ENCODE data around the gene SEPTIN8. TPM values are rescaled to one million over a fixed set of nuclear protein-coding genes. Genes with fewer than 3 reads are reported as not detected.

The SEPTIN8 gene
- total RNA-seq, 1 experiment from 2014 or later: 38.2 TPM

DNA sequence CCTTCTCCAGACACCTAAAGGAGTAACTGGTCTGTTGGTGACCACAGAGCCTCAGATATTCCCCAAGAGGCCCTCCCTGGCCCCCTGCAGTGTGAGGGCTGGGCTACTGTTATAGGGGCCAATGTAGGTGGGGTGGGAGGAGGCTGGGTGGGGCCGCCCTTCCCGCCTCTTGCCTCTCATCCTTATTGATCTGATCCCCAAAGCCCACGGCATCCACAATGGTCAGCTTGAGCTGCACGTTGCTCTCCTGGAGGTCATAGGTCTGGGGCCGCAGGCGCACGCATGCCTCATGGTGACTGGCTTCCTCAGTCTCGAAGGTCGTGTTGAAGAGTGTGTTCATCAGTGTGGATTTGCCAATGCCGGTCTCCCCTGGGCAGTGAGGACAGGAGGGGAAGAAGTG, 13.0 kb downstream of the SEPTIN8 start:
- Histone ChIP-seq H3K79me2 (ENCODE audit: insufficient read depth, low read length) (no peaks in the 10 kb centered on the region), H2AFZ (ENCODE audit: low read length) (no peak overlapping the region), H2BK120ac (ENCODE audit: low read depth, low read length, poor library complexity, severe bottlenecking) (no peak overlapping the region), H3K27me3 (ENCODE audit: insufficient read depth, low read length) (no peaks in the 10 kb centered on the region), H2AK5ac (ENCODE audit: insufficient read length, low read length) (no peak overlapping the region), H4K5ac (ENCODE audit: insufficient read length, low read depth, low read length) (no peak overlapping the region), H2BK20ac (ENCODE audit: low read depth, low read length, poor library complexity, severe bottlenecking) (no peak overlapping the region), H4K91ac (ENCODE audit: insufficient read length, low read depth, low read length) (no peak overlapping the region), H2BK12ac (ENCODE audit: insufficient read length, low read depth, low read length) (no peak overlapping the region), H3K79me1 (ENCODE audit: insufficient read depth, low read depth, low read length, poor library complexity, severe bottlenecking) (no peaks in the 10 kb centered on the region), H4K8ac (replicated peaks; ENCODE audit: insufficient read length, low read depth, low read length) (no peak overlapping the region), H3K23me2 (ENCODE audit: insufficient read length, low read depth, low read length, poor library complexity, severe bottlenecking) (no peaks in the 10 kb centered on the region), H3K9ac (ENCODE audit: extremely low read depth, insufficient read length, low read length) (no peak overlapping the region), H3K9me3 (ENCODE audit: control insufficient read depth, low read depth, low read length) (no peaks in the 10 kb centered on the region), H2BK15ac (ENCODE audit: low read depth, low read length) (no peak overlapping the region), H3K23ac (ENCODE audit: insufficient read length, low read depth, low read length) (no peak overlapping the region), H2BK5ac (ENCODE audit: insufficient read length, low read length) (no peak overlapping the region), H3K4ac (ENCODE audit: low read depth, low read length) (no peak overlapping the region), H3K27ac (ENCODE audit: insufficient read length, low read depth, low read length) (no peak overlapping the region), H3K56ac (ENCODE audit: insufficient read length, low read depth, low read length) (no peak overlapping the region), H3T11ph (ENCODE audit: low read length) (no peak overlapping the region), H3K4me1 (ENCODE audit: insufficient read depth, low read length) (no peaks in the 10 kb centered on the region), H3K14ac (ENCODE audit: insufficient read depth, low read length) (no peak overlapping the region), H3K4me2 (ENCODE audit: insufficient read depth, insufficient read length, low read length) (no peak overlapping the region), H3K18ac (ENCODE audit: insufficient read length, low read depth, low read length) (no peak overlapping the region), H4K20me1 (ENCODE audit: control insufficient read depth, insufficient read depth, insufficient read length) (peaks cover 2% of the 10 kb centered on the region)
- DNase-seq: peak; percentile 14
- Mint-ChIP-seq H3K36me3 (ENCODE audit: insufficient read depth in 1 of 3, low read depth in 3 of 3) (peaks cover 5 to 31% (median 21%) of the 10 kb centered on the region in 3 experiments; a peak in 6 of 7 replicates), H3K4me1 (no peaks in the 10 kb centered on the region), H3K4me3 (no peak overlapping the region), H3K27ac (peak overlapping the region in 1 of 3 experiments; percentile 79; a peak in 2 of 7 replicates), H3K9me3 (no peaks in the 10 kb centered on the region), H3K27me3 (ENCODE audit: low read depth) (peaks cover 3% of the 10 kb centered on the region; the same call in 1 of the 2 replicates)
- no CpG with 5 or more reads among the region's 10 CpGs for WGBS (ENCODE audit: extremely low coverage, insufficient read length, low lambda C conversion rate)
- TF ChIP-seq, protein P1, sequence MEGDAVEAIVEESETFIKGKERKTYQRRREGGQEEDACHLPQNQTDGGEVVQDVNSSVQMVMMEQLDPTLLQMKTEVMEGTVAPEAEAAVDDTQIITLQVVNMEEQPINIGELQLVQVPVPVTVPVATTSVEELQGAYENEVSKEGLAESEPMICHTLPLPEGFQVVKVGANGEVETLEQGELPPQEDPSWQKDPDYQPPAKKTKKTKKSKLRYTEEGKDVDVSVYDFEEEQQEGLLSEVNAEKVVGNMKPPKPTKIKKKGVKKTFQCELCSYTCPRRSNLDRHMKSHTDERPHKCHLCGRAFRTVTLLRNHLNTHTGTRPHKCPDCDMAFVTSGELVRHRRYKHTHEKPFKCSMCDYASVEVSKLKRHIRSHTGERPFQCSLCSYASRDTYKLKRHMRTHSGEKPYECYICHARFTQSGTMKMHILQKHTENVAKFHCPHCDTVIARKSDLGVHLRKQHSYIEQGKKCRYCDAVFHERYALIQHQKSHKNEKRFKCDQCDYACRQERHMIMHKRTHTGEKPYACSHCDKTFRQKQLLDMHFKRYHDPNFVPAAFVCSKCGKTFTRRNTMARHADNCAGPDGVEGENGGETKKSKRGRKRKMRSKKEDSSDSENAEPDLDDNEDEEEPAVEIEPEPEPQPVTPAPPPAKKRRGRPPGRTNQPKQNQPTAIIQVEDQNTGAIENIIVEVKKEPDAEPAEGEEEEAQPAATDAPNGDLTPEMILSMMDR (conservative IDR thresholded peaks at IDR 0.05): no peak

Measured in H9 (cell line).